Activated T-helper 1 cell treated with anti-CD3 and anti-CD28 coated beads, Interleukin-12 subunit alpha, Interleukin-12 subunit beta, Interleukin-2, Interleukin-4 antibody, amounts not matched to agents 30 ng/mL and 10 ng/mL and 1 ng/mL, durations not matched to agents 14 hours and 24 hours and 36 hours (primary cell): ENCODE data around the gene LRRC4B. TPM values are rescaled to one million over a fixed set of nuclear protein-coding genes. Genes with fewer than 3 reads are reported as not detected.
A peak's percentile ranks its signal among the peaks of the same experiment; 100 is the strongest.
"Not testable (repeated sequence)": the region's sequence is repeated elsewhere in the genome, so short reads cannot be mapped to it uniquely, and the experiment has no call there.

Source experiments
- DNase-seq: peaks from one replicate; pipeline ENCODE4 v3.0.0; 2021; ENCODE audit warnings: low spot score
- H3K27ac Mint-ChIP-seq: one replicate; pipeline ENCODE4 v1.8.0; 2021; ENCODE audit warnings: mild to moderate bottlenecking, mixed read lengths
- H3K27me3 Mint-ChIP-seq: one replicate; pipeline ENCODE4 v1.8.0; 2022; ENCODE audit warnings: mild to moderate bottlenecking, moderate library complexity, mixed read lengths; ENCODE audit not compliant: insufficient read depth
- H3K36me3 Mint-ChIP-seq: one replicate; pipeline ENCODE4 v1.8.0; 2021; ENCODE audit warnings: low read depth, mixed read lengths
- H3K4me1 Mint-ChIP-seq: one replicate; pipeline ENCODE4 v1.8.0; 2021; ENCODE audit warnings: low read depth, mixed read lengths
- H3K4me3 Mint-ChIP-seq: one replicate; pipeline ENCODE4 v1.8.0; 2021; ENCODE audit warnings: mild to moderate bottlenecking, moderate library complexity, mixed read lengths
- H3K9me3 Mint-ChIP-seq: one replicate; pipeline ENCODE4 v1.8.0; 2021; ENCODE audit warnings: mixed read lengths
- intact Hi-C: fragments of 100-400 bp; cut with micrococcal nuclease; formaldehyde crosslinking; loops from one replicate; pipeline ENCODE4 v1.15.1; 2024
- total RNA-seq: library from RNA; stranded (reverse); gene quantifications from 2 replicates; pipeline ENCODE4 v1.2.3, GENCODE V29; 2022

Gene LRRC4B
- total RNA-seq, 1 donor from 2014 or later: 0.05 TPM

GRCh38 chr19:50537769-50538230 lies 30.4 kb downstream of the LRRC4B start:
- peak; percentile 31 for DNase-seq
- H3K4me3 Mint-ChIP-seq: no peak overlapping the region
- H3K27ac Mint-ChIP-seq: no peak overlapping the region
- H3K36me3 Mint-ChIP-seq: peaks cover 2% of the 10 kb centered on the region
- intact Hi-C loops: loop anchor here (1.0 kb wide), 3 partner anchors 19 to 385 kb away; no protein-coding TSS in a partner anchor
- H3K27me3 Mint-ChIP-seq: peaks cover 4% of the 10 kb centered on the region
- peaks cover 5% of the 10 kb centered on the region for H3K9me3 Mint-ChIP-seq
- no peaks in the 10 kb centered on the region for H3K4me1 Mint-ChIP-seq

- H3K9me3 Mint-ChIP-seq: peaks cover 5% of the 10 kb centered on the region
- H3K36me3 Mint-ChIP-seq: peaks cover 2% of the 10 kb centered on the region
- peaks cover 4% of the 10 kb centered on the region for H3K27me3 Mint-ChIP-seq
- intact Hi-C loops: loop anchor here (1.0 kb wide), 3 partner anchors 19 to 385 kb away; no protein-coding TSS in a partner anchor
- no peaks in the 10 kb centered on the region for H3K4me1 Mint-ChIP-seq
- H3K27ac Mint-ChIP-seq: no peak overlapping the region
- no peak overlapping the region for H3K4me3 Mint-ChIP-seq
- no peak for DNase-seq
These were observed 30.9 kb downstream of the LRRC4B start for GRCh38 chr19:50537306-50537685.

DNA sequence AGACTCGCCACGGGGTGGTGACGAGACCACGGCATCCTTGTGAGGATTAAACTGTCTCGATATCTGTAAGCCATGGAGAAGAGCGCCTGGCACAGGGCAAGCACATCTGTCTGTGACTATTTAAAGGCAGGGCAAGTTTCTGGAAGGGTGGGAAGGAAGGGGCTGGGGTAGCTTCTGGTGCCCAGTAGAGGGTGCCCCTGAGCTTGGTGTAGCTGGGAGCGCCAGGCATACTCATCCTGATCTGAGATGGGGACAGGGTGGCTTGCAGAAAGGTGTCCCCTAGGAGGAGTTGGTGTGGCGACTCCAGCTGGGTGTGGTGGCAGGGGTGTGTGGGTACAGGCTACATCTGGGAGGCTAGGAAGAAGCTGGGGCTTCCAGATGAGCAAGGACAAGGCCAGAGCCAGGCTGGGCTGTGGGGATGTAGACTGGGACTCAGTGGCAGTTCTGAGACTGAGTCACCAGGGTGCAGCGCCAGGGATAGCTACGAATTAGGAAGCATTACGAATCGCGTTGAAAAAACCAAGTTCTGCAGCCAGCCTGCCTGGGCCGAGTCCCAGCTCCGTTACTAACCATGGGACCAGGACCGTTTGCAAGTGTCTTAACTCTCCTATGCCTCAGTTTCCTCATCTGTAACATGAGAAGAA lies 31.5 kb downstream of the LRRC4B start:
- intact Hi-C loops: loop anchor here (1.0 kb wide), 3 partner anchors 20 to 386 kb away; no protein-coding TSS in a partner anchor

DNA sequence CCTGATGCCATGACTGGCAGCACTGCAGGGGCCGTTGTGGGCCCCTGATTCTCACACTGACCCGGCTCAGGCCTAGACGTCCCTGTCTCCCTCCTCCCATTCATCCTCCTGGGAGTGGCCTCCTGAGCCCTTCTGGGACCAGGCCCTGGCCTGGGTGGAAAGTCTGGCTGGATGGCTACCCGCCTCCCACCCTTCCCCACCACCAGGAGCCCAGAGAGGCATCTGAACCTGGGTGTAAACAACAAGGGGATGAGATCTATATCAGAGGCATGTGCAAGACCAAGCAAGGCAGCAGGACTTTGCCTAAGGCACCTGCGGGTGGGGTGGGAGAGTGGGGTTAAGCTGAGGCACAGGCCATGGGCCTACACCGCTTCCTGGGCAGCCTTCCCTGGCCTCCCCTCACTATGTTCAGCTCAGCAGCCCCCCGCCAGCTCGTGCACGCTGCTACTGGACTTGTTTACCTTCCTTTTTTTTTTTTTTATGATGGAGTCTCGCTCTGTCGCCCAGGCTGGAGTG lies 32.5 kb downstream of the LRRC4B start:
- Mint-ChIP-seq H3K36me3 (peaks cover 2% of the 10 kb centered on the region), H3K9me3 (peaks cover 5% of the 10 kb centered on the region), H3K27ac (no peak overlapping the region), H3K4me1 (no peaks in the 10 kb centered on the region), H3K4me3 (no peak overlapping the region), H3K27me3 (peaks cover 4% of the 10 kb centered on the region)
- intact Hi-C loops: no loop called here
- no peak for DNase-seq

More for the DNA sequence above, 31.5 kb downstream of the LRRC4B start:
- no peaks in the 10 kb centered on the region for H3K4me1 Mint-ChIP-seq
- H3K36me3 Mint-ChIP-seq: peaks cover 2% of the 10 kb centered on the region
- no peak overlapping the region for H3K4me3 Mint-ChIP-seq
- H3K27ac Mint-ChIP-seq: no peak overlapping the region
- H3K27me3 Mint-ChIP-seq: peaks cover 4% of the 10 kb centered on the region
- no peak for DNase-seq
- peaks cover 5% of the 10 kb centered on the region for H3K9me3 Mint-ChIP-seq

- no peak overlapping the region for H3K27ac Mint-ChIP-seq
- peaks cover 5% of the 10 kb centered on the region for H3K9me3 Mint-ChIP-seq
- H3K27me3 Mint-ChIP-seq: peaks cover 4% of the 10 kb centered on the region
- DNase-seq: no peak
- intact Hi-C loops: no loop called here
- peaks cover 2% of the 10 kb centered on the region for H3K36me3 Mint-ChIP-seq
- no peaks in the 10 kb centered on the region for H3K4me1 Mint-ChIP-seq
- H3K4me3 Mint-ChIP-seq: no peak overlapping the region
These were observed 33.8 kb downstream of the LRRC4B start for GRCh38 chr19:50534478-50534877.

DNA sequence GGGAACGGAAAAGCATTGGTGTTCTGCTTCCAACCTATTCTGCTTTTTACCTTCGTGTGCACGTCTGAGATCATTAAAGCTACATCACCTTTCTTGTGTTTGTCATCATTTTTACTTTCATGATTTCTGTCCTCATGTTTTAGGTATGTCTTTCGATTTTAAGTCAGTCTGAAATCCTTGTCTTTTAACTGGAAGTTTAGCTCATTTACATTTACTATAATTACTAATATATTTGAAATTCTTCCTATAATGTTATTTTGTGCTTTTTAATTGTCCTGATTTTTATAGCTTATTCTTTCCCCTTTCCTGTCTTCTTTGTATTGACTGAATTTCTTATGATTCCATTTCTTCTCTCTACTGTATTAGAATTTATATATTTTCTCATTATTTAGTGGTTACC lies 35.3 kb downstream of the LRRC4B start:
- Mint-ChIP-seq H3K36me3 (peaks cover 2% of the 10 kb centered on the region), H3K9me3 (peaks cover 5% of the 10 kb centered on the region), H3K4me3 (no peak overlapping the region), H3K4me1 (no peaks in the 10 kb centered on the region), H3K27me3 (peaks cover 4% of the 10 kb centered on the region), H3K27ac (no peak overlapping the region)
- intact Hi-C loops: no loop called here
- no peak for DNase-seq

- no peak overlapping the region for H3K27ac Mint-ChIP-seq
- DNase-seq: no peak
- H3K9me3 Mint-ChIP-seq: peaks cover 5% of the 10 kb centered on the region
- intact Hi-C loops: no loop called here
- H3K4me3 Mint-ChIP-seq: no peak overlapping the region
- no peaks in the 10 kb centered on the region for H3K27me3 Mint-ChIP-seq
- H3K36me3 Mint-ChIP-seq: peaks cover 2% of the 10 kb centered on the region
- H3K4me1 Mint-ChIP-seq: no peaks in the 10 kb centered on the region
These were observed 37.0 kb downstream of the LRRC4B start for GRCh38 chr19:50531171-50531612.

- H3K9me3 Mint-ChIP-seq, H3K4me1 Mint-ChIP-seq, H3K27ac Mint-ChIP-seq, intact Hi-C loops, H3K4me3 Mint-ChIP-seq, H3K27me3 Mint-ChIP-seq, H3K36me3 Mint-ChIP-seq, DNase-seq: not testable (repeated sequence)
These were observed 40.2 kb downstream of the LRRC4B start for GRCh38 chr19:50528052-50528451.

GRCh38 chr19:50522881-50523280 lies 45.4 kb downstream of the LRRC4B start:
- H3K27ac Mint-ChIP-seq: no peak overlapping the region
- H3K27me3 Mint-ChIP-seq: no peaks in the 10 kb centered on the region
- no peaks in the 10 kb centered on the region for H3K9me3 Mint-ChIP-seq
- DNase-seq: no peak
- H3K4me3 Mint-ChIP-seq: no peak overlapping the region
- intact Hi-C loops: no loop called here
- H3K4me1 Mint-ChIP-seq: no peaks in the 10 kb centered on the region
- H3K36me3 Mint-ChIP-seq: no peaks in the 10 kb centered on the region

DNA sequence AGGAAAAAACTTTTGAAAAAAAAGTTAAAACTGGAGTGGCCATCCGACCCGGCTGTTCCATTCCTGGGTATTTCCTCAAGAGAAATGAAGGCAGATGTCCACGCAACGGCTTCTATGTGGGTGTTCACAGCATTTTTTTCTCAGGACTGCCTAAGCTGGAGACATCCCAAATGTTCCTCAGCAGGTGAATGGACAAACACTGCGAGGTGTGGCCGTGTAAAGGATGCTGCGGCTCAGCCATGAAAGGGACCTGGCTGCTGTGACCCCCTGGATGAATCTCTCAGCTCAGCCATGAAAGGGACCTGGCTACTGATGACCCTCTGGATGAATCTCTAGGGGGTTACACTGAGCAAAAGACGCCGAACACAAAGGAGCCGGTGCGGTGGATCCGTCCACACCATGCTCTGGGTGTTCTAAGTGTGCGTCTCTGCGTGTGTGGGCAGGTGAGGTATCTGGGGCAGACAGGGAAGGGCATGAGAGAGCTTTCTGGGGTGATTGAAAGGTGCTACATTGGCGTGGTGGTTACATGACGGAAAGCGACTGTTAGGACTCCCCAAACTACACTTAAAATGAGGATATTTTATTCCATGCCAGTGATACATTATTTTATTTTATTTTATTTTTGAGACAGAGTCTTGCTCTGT lies 47.3 kb downstream of the LRRC4B start:
- Mint-ChIP-seq H3K4me3 (no peak overlapping the region), H3K4me1 (no peaks in the 10 kb centered on the region), H3K27me3 (peaks cover 3% of the 10 kb centered on the region), H3K9me3 (no peaks in the 10 kb centered on the region), H3K36me3 (no peaks in the 10 kb centered on the region), H3K27ac (no peak overlapping the region)
- intact Hi-C loops: no loop called here
- no peak for DNase-seq

- Mint-ChIP-seq H3K9me3 (no peaks in the 10 kb centered on the region), H3K27me3 (peaks cover 7% of the 10 kb centered on the region), H3K4me3 (no peak overlapping the region), H3K27ac (no peak overlapping the region), H3K36me3 (no peaks in the 10 kb centered on the region), H3K4me1 (no peaks in the 10 kb centered on the region)
- intact Hi-C loops: no loop called here
- DNase-seq: no peak
These were observed 49.1 kb downstream of the LRRC4B start for GRCh38 chr19:50519006-50519575.

- Mint-ChIP-seq H3K9me3 (no peaks in the 10 kb centered on the region), H3K27me3 (peaks cover 8% of the 10 kb centered on the region), H3K27ac (no peak overlapping the region), H3K4me3 (no peak overlapping the region), H3K4me1 (no peaks in the 10 kb centered on the region), H3K36me3 (no peaks in the 10 kb centered on the region)
- no peak for DNase-seq
- intact Hi-C loops: no loop called here
These were observed 49.9 kb downstream of the LRRC4B start for GRCh38 chr19:50518091-50519005.
